Spleen (tissue), 7 donors: ENCODE results near the gene RPP14.

Experiments used
- POLR2A ChIP-seq, 3 donors: fragments of 450-650 bp; IDR thresholded peaks; one replicate each; pipeline ENCODE4 v1.5.1; 2017; ENCODE audit warnings: antibody characterized with exemption in 3 of 3, mild to moderate bottlenecking in 1 of 3
- TF ChIP-seq, protein P1 (sequence below), 11 experiments: fragments of 200-600 bp in 7 of 11; fragments of 450-650 bp in 4 of 11; sonication (generic) in 4 of 11; IDR thresholded peaks in 8 of 11; conservative IDR thresholded peaks in 3 of 11; 1 replicate in 7 of 11; 2 replicates in 4 of 11; pipeline versions ENCODE4 v1.4.0 to v1.8.0; 2016 to 2021; ENCODE audit warnings: antibody characterized with exemption in 11 of 11, inconsistent platforms in 4 of 11, mild to moderate bottlenecking in 1 of 11
- donor health status: DM: no; HTN: no; CAD: no; lungs with moderate emphysema.
- donor health status: DM: no; HTN: no; CAD: no.
- donor health status: DM: no; HTN: no; CAD: no.

- TF ChIP-seq, protein P1, sequence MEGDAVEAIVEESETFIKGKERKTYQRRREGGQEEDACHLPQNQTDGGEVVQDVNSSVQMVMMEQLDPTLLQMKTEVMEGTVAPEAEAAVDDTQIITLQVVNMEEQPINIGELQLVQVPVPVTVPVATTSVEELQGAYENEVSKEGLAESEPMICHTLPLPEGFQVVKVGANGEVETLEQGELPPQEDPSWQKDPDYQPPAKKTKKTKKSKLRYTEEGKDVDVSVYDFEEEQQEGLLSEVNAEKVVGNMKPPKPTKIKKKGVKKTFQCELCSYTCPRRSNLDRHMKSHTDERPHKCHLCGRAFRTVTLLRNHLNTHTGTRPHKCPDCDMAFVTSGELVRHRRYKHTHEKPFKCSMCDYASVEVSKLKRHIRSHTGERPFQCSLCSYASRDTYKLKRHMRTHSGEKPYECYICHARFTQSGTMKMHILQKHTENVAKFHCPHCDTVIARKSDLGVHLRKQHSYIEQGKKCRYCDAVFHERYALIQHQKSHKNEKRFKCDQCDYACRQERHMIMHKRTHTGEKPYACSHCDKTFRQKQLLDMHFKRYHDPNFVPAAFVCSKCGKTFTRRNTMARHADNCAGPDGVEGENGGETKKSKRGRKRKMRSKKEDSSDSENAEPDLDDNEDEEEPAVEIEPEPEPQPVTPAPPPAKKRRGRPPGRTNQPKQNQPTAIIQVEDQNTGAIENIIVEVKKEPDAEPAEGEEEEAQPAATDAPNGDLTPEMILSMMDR (IDR thresholded peaks at IDR 0.05 in 8 of 11, conservative IDR thresholded peaks at IDR 0.05 in 3 of 11): no peak
- no peak for TF ChIP-seq POLR2A (IDR thresholded peaks at IDR 0.05)
Measured at GRCh38 chr3:58322793-58323192, 16.7 kb downstream of the RPP14 start.
